GM21381 (cell line): Measurements from ENCODE around the gene LZTS3.

Experiments used
- ATAC-seq: cut with Tn5 transposase; IDR thresholded peaks from one replicate; pipeline ENCODE4 v1.9.1; 2021; ENCODE audit warnings: mild to moderate bottlenecking, moderate library complexity; ENCODE audit not compliant: unreplicated experiment

The LZTS3 gene

GRCh38 chr20:3115190-3116107 is 57.9 kb downstream of the LZTS3 start:
- ATAC-seq = no peak
